NAMALWA (cell line): ENCODE results near the gene MGLL.

Experiments
- DNase-seq: peaks from one replicate; pipeline ENCODE4 v3.0.0-alpha.2; 2015; ENCODE audit warnings: low spot score

Gene MGLL

DNA sequence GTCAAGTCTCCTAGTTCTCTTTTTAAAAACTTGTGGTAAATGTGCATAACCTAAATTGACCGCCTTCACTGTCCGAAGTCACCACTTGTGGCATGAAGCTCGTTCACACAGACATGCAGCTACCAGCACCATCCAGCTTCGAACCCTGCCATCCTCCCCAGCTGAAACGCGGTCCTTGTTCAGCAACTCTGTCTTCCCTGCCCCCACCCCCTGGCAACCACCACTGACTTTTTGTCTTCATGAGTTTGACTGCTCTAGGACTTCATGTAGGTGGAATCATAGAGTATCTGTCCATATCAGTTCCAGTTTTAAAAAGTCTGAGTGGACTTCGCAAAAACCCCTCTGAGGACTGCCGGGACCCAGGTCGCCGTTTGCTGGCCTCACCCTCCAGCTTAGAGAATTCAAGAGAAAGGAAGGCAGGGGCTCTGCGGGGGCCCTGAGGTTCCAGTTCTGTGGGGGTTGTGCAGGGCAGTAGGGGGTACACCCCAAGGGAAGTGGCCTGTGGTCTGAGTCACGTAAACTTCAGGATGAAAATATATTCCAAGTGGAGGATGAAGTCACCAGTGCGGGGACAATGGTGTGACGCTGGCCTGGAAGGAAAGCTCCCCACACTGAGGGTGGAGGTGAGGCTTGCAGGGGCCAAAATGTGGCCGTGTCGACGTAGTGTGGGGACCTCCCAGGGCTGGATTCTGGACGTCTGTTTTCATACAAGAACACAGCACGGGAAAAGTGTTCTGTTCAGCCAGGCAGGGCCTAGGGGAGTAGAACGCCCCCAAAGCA lies 82.0 kb downstream of the MGLL start:
- no peak for DNase-seq

DNA sequence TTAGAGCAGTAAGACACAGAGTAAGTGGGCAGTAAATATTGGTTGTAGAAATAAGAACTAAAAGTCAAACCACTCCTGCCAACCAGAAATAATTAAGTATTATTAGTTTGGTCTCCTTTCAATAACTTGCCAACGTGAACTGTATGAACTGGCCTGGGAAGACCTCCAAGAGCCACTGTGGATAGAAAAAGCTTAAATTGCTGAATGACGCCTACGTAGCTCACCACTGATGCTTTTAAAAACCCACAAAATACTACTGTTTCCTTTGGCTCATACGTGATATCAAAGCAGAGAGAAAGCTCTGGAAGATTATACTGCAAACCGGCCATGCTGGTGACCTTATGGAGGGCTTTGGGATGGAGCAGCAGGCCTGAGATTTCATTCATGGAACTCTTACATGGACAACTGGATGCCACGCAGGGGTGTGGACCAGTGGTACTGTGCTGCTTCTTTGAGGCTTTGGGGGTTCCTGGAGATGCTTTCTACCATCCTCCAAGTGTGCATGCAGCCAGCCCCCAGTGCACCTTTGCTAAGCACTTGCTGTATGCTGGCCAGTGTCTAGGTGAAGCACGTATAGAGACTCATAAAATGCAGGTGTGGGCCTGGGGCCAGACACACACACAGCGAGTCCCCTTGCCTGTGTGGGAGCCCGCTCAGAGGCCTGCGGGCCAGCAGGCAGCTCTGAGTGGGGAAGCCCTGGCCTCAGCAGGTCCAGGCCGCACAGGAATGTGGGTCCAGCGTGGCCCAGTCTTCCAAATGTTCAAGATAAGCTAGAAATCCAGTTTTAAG lies 82.8 kb downstream of the MGLL start:
- no peak for DNase-seq

DNA sequence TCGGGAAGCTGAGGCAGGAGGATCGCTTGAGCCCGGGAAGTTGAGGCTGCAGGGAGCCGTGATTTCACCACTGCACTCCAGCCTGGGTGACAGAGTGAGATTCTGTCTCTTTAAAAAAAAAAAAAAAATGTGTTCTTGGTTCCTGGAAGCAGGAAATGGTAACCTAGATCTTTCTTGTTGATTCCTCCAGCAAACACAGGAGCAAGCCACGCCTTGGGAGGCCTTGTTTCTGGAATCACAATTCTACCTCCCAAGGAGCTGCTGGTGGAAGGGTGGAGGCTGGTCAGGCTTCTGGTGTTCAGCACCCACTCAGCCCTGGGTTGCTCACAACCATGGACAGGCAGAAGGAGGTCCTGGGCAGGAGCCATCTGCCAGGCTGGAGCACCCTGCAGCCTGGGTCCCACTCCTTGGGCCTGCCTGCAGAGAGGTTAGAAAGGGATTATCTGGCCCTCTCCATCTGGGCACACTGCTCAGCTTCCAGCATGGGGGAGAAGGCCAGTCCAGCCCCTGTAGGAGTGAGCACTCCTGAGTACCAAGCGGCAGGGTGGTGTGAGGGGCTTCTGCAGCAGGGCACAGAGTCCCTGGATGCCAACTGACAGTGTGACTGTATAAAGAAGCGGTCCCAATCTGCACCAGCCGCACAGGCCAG lies 84.0 kb downstream of the MGLL start:
- DNase-seq, result no peak

DNA sequence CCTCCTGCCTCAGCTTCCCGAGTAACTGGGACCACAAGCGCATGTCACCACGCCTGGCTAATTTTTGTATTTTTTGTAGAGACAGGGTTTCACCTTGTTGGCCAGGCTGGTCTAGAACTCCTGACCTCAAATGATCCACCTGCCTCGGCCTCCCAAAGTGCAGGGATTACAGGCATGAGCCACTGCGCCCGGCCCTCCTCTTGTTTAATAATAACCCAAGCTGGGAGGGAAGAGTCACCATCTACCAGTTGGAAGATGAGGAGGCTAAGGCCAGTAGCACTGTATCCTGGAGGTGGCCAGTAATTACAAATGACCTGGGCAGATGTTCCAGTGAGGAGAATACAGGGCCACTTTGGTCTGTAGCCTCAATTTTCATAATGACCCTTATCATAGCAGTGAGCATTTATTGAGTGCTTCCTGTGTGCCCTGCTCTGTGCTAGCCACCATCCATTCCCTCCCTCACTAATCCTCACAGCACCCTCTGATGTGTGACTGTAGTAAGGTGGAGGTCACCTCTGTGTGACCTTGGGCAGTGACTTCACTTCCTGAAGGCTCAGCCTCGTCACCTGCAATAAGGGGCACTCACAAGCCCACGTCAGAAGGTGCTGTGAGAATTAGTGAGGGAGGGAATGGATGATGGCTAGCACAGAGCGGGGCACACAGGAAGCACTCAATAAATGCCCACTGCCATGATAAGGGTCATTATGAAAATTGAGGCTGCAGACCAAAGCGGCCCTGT lies 85.3 kb downstream of the MGLL start:
- peak; percentile 42 for DNase-seq

DNA sequence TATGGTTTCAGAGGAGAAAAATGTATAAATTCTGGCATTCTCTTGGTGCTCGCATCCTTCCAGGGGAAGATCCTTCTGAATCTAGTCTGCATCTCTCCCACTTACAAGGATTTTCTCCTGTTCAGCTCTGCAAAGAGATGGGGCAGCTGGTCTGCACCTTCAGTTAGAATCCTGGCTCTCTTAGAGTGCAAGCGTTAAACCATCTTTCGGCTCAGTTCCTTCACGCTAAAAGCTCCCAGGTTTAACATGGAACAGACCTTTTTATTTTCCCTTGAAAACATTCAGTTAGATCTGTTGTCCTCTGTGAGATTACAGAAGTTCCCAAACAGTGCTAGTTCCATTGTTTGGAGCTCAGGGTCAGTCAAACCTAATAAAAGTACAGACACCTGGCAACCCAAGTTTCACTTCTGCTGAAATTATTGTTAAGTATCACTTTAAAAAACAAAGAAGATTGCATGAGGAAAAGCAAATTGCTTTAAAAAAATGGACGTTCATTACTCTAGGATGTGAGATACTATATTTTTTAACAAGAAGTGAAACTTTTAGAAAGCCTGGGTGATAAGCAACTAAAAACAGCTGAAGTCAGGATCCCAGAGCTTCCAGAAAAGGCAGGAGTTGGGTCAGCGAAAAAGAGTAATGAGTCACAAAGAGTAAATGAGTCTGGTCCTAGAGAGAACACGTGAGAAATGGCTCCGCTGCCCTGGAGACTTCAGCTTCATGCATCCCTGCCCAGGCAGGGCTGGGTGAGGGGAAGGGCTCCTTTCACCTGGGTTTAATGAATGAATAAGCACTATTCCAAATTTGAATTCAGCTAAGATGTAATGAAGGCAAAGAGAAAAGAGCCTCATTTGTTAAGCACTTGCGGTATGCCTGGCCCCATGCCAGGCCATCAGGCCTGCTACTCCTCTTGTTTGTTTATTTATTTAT lies 86.3 kb downstream of the MGLL start:
- DNase-seq, result peak; percentile 82

DNA sequence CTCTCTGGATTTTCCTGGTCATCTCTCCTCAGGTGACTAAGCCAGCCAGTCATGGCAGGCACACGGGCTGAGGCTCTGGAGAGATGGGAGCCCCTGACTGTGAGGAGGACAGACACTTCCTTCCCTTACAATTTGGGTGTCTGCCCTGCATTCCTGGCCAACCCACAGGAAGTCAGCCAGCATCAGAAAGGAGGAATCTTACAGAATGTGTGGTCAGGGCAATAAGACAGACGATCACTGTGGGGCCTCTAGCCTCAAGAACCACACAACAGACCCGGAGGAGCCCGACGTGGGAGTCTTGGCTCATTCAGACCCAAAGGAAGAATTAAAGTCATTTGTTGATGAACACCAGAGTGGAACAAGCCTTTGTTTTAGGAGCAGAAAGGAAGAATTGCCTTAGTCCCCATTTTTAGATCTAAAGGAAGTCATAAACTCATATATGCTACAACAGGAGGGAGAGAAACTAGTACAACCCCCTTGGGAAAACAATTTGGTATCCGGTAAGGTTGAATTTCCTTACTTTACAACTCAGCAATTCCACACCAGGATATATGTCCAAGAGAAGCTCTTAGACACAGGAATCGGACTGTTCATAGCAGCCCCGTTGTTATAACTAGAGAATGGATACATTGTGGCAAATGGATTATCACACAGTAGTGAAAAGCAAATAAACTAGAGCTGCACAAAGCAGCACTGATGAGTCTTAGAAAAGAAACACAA lies 87.4 kb downstream of the MGLL start:
- peak; percentile 33 for DNase-seq

DNA sequence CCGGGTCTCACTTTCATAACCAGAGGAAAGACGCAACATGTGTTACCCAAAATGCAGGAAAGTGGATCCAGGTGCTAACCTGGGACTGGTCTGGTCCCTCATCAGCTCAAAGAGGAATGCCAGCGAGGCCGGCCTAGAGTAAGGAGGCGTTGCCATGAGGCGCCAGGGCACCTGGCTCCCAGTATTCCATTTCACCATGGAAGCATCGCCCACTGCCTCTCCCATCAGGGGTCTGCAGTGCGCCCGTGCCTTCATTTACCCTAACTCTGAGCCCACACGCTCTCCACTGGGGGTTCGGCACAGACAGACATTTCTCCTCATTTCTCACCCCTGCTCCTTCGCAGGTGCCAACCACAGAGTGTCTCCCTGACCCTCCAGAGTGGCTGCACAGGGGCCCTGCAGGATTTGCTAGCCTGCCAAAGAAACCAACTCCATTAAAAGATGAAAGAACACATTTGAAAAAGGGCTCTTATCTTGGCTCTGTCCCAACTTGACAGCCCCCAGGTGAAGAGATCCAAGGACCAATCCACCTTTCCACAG lies 88.1 kb downstream of the MGLL start:
- DNase-seq, result no peak

DNA sequence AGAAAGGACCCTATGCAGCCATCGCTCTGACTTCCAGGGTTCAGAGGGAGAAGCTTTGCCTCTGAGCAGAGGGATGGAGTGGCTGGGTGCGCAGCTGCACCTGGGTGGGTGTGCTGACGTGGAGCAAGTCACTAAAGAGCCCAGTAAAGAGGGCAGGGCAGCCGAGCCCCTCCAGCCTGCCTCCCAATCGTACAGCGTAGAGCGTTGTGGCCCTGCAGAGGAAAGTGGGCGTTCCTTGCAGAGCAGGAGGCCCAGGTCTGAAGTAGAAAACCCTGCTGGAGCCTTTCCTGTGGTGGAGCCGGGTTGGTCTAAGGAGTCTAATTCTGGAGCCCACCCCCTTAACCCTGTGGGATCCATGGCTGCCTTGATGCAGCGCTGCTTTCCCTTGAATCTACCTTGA lies 88.5 kb downstream of the MGLL start:
- no peak for DNase-seq

DNA sequence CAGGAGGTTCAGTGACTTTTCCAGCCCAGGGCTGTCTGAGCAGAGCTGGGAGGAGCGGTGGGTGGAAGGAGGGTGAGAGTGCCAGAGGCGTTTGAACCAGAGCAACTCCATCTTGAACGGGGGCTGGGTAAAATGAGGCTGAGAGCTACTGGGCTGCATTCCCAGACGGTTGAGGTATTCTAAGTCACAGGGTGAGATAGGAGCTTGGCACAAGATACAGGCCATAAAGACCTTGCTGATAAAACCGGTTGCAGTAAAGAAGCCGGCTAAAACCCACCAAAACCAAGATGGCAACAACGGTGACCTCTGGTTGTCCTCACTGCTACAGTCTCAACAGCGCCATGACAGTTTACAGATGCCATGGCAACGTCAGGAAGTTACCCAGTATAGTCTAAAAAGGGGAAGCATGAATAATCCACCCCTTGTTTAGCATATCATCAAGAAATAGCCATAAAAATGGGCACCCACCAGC lies 89.4 kb downstream of the MGLL start:
- peak; percentile 81 for DNase-seq

DNA sequence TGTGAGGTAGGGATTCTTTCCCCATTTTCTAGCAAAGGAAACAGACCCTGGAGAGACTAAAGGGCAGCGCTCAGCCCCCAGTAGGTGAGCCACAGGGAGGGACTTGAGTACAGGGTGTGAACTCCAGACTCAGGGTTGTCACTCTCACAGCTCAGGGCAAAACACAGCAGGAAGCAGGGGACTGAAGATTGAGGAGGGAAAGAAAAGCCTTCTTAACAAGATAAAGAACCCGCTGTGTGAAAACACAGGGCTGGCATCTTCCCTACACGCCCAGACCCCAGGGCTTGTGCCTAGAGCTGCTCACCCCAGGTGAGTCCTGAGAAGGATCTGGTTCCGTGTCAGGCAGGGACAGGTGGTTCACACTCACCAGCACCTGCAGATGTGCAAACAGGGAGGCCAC lies 90.0 kb downstream of the MGLL start:
- DNase-seq, result no peak

DNA sequence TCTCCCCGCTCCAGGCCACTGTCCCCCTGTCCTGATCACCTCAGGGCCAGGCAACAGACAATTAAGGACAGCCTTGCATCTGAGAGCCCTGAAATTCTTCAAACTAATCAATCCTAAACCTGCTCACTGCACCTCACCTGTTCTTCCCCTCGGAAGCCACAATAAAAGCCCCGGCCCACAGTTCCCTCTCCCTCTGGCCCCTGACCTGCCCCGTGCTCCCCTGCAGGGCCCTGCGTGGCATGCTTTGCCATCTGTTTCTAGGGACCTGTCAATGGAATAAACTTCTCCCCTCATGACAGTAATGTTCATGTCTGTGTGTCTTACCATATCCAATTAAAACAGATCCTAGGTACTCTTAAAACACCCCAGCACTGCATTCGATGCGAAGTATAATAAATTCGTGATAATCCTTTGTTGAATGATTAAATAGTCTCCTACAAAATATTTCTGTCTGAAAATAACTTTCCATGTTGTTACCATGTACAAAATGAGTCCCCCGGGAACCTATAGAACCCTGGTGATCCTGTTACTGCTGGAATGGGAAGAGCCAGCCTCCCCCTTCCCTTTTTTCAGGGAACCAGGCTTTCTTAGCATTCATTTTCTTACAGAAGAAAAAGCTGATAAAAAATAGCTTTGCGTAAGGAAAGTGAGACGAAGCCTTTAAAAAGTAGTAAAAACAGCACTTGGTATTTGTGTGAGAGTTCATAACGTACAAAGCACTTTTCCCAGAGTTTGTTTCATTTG lies 90.6 kb downstream of the MGLL start:
- no peak for DNase-seq

DNA sequence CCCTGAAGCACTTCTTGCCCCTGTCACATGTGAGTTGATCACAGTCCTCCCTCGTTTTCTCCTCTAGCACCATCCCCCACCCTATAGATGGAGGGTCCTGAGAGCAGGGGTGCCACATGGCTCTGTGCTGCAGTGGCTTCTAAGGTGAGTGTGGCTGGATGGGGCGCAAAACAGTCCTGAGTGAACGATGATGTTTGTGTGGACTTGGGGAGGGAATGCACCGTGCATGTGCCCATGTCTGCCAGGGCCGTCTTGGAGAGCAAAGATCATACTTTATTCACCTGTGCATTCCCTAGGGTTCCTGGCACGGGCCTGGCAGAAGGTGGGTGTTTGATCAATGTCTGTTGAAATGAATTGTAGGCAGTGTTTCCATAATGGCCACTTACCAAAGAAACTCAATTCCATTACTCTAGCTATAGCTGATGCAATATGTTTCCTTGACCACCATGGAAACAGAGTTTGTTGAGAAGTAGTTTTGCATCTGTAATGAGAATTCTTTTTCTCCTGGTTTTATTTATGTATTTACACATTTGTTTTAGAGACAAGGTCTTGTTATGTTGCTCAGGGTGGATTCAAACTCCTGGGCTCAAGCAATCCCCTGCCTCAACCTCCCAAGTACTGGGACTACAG lies 91.5 kb downstream of the MGLL start:
- DNase-seq, result peak; percentile 18

DNA sequence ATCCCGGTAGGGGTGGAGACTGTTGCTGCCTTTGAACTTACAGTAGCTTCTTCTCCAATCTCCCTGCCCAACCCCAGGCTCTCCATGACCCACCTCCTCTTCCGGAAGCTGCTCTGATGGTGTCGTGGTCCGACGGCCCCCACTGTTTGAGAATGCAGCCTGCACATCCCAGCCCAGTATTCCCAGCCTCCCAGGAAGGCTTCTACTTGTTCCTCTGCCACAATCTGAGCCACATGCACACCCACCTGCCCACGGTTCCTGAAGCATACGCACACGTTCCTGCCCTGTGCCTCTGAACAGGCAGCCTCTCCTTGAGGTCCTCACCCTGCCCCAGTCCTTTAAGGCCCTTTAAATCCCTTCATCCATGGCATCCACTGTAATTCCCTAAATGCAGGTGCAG lies 92.1 kb downstream of the MGLL start:
- no peak for DNase-seq

DNA sequence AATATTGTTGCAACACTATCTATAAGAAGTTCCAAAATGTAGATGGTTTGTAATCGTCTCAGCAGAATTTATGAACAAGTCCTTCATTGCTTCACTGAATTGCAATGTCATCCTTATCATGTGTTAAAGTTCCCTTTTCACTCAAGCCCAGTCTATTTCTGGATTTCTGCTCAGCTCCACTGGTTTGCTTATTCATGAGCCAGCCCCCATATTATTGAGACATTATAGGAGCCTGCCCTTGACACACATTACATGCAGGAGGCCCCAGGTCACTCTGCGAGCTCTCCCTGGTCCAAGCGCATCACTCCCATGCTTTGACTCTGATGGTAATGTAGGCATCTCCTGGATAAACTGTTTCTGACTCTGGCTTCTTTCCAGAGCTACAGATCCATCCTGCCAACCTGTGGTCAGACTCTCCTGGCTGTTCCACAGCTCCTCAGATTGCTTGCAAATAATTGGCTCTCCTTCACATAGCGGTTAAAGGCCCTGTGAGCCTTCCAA lies 92.7 kb downstream of the MGLL start:
- DNase-seq, result peak; percentile 23

DNA sequence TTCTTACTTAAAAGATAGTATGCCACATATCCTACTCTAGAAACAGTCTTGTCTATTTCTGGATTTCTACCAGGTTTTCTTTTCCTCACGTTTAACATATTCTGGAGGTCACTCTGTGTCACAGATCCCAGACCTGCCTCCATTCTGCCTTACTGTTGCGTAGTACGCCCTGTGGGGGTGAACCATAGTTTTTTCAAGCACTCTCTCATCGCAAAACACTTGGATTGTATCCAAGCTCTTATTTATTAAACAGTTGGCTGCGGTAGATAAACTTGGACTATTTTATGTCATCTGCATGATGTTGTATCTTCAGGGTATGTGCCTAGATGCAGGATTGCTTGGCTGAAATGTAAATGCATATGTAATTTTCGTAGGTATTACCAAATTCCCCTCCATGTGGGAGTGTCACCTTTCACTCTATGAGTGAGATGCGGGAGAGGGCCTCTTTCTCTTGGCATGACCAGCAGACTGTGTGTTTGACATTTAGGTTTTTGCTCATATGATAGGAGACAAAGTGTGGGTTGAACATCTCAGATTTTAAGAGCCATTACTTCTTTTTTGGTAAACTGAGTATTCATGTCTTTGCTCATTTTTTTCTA lies 93.8 kb downstream of the MGLL start:
- DNase-seq, result no peak

DNA sequence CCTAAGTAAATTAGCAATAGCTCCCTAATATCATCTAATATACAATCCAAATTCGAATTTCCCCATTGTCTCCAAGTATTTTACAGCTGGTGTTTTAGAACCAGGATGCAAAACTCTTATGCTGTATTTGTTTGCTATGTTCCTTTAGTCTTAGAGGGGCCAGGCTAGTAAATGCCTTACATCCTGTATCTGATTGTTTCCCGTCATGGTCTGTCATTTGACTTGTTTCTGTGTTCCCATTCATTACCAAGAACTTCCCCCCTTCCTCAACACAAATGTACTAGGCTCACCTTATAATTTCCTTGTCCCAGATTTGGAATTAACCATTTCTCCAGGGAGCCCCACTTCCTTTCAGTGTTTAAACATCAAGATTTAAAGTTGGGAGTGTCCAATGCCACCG lies 95.4 kb downstream of the MGLL start:
- no peak for DNase-seq

DNA sequence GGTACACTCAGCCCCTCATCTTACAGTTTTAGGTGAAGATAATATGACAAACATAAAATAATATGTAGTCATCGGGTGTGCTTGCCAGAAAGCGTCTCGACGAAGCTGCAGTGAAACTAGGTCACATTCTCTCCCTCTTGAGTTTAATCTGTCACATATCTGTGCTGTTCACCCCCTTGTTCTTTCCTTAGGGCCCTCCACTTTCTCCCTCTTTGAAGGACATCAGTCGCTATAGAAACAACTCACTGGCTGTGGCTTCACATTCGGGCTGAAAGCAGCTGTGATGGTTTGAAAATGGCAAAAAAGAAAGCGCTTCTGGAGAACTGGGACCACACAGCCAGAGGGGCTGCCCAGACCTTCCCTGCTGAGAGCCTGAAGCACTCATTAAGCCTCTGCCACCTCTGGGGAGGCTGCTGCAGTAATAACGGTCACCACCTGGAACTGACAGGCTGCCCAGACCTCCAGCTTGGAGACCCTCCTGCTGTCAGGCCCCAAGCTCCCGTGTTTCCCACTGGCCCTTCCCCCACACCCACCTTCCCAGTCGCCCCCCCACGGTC lies 99.2 kb downstream of the MGLL start:
- no peak for DNase-seq
